Spinal cord (tissue), 10 donors: Measurements from ENCODE around the gene CBARP. TPM values are rescaled to one million over a fixed set of nuclear protein-coding genes. Genes with fewer than 3 reads are reported as not detected.

Experiments
- DNase-seq, 6 donors: peaks; one replicate each; pipeline versions ENCODE4 v3.0.0 to v3.0.0-alpha.2; 2013 to 2015; ENCODE audit warnings: low spot score in 6 of 6, low read depth in 4 of 6
- H3K27ac ChIP-seq: one replicate; pipeline ENCODE4 v1.5.1; 2013; ENCODE audit warnings: low read depth, low read length, control low read depth
- H3K27me3 ChIP-seq: one replicate; pipeline ENCODE4 v1.6.1; 2013; ENCODE audit warnings: low read length; ENCODE audit not compliant: control insufficient read depth, insufficient read depth
- H3K36me3 ChIP-seq: one replicate; pipeline ENCODE4 v1.6.1; 2013; ENCODE audit warnings: low read length; ENCODE audit not compliant: control insufficient read depth, insufficient read depth
- H3K4me1 ChIP-seq: one replicate; pipeline ENCODE4 v1.6.1; 2013; ENCODE audit warnings: low read length; ENCODE audit not compliant: control insufficient read depth, insufficient read depth
- H3K4me3 ChIP-seq: one replicate; pipeline ENCODE4 v1.5.1; 2013; ENCODE audit warnings: low read depth, low read length, control low read depth
- H3K9me3 ChIP-seq: one replicate; pipeline ENCODE4 v1.6.1; 2013; ENCODE audit warnings: low read length; ENCODE audit not compliant: control insufficient read depth, insufficient read depth
- WGBS: methylation state at CpG from one replicate; pipeline ENCODE4 v1.1.5; 2013; ENCODE audit warnings: missing lambda C conversion rate; ENCODE audit not compliant: insufficient coverage; 5-methylcytosine and 5-hydroxymethylcytosine counted together
- polyA plus RNA-seq, 2 donors: library from polyadenylated mRNA; unstranded; fragments of 120-200 nt; gene quantifications; one replicate each; pipeline ENCODE4 v1.2.1, GENCODE V29; 2013; ENCODE audit not compliant: insufficient read length in 2 of 2
- total RNA-seq, 2 donors: library from RNA; depleted of rRNA in 1 of 2; stranded (reverse); fragments of 120-200 nt in 1 of 2; fragments of >200 nt in 1 of 2; gene quantifications; one replicate each; pipeline versions ENCODE4 v1.2.3 to v1.2.4, GENCODE V29; 2013 to 2014
- donor health status: healthy.

The CBARP gene
- total and polyA plus RNA-seq, 4 donors, result 2.7 to 38.6 (median 20.0) TPM

DNA sequence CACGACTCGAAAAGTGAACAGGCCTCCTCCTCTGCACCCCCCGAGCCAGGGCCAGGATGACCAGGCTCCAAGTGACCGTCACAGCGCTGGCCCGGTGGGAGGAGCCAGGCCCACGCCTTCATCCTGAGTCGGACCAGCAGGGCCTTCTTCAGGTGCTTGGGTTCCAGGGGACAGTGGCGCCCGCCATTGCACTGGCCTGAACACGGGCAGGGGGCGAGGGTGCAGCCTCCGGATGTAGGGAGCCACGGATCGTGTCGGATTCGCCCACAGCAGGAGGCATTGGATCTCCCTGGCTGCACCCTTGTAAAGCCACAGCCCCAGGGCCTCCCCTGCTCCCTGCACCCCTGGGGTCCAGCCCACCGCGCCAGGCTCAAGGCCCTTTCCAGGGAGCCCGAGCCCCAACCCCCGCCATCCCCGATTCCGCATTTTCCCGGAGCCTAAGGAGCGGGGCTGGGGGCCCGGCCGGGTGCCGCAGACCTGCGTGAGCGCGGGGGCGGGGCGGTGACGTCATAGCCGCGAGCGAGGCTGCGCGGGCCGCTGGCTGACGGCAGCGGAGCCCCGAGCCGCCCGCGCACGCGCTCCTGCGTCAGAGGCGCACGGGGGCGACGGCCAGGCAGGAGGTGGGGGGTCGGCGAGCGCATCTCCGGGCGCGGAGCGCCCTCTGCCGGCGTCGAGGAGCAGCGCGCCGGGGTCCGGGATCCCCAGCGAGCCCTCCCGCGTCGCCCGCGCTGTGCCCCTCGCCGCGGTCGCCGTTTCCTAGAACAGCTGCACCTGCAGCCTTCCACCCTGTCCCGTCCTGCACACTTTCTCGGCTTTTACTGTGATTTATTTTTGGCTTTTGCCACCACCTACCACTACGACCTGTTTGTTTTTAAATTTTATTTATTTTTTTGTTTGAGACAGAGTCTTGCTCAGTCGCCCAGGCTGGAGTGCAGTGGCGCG is 2.3 kb upstream of the CBARP start:
- WGBS, result 9% methylated on average over 79 of the region's 84 CpGs
- peak in 4 of 6 donors; percentile 87 to 98 (median 94) for DNase-seq
- no peaks in the 10 kb centered on the region for H3K9me3 ChIP-seq
- H3K27me3 ChIP-seq, result no peaks in the 10 kb centered on the region
- H3K4me1 ChIP-seq, result peaks cover 83% of the 10 kb centered on the region
- peak overlapping the region; percentile 41 for H3K4me3 ChIP-seq
- peak overlapping the region; percentile 95 for H3K27ac ChIP-seq
- peaks cover 35% of the 10 kb centered on the region for H3K36me3 ChIP-seq

DNA sequence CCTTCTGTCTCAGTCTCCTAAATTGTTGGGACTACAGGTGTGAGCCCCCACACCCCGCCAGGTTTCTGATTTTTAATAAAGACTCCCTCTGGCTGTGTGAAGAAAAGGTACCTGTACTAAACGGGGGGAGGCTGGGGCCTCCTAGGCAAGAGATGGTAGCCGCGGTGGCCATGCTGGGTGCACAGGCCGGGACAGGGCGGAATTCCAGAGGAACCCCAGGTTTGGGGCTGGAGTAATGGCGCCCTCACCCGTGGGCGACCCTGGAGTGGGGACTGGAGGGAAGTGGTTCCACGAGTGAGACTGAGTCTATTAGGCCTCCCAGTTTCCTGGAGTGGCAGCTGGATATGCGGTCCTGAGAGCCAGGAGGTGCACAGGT is 1.6 kb upstream of the CBARP start:
- WGBS, result 84% methylated on average over 11 of the region's 11 CpGs
- no peaks in the 10 kb centered on the region for H3K27me3 ChIP-seq
- DNase-seq, result no peak
- peak overlapping the region; percentile 95 for H3K27ac ChIP-seq
- H3K4me1 ChIP-seq, result peaks cover 76% of the 10 kb centered on the region
- no peaks in the 10 kb centered on the region for H3K9me3 ChIP-seq
- H3K4me3 ChIP-seq, result no peak overlapping the region
- peaks cover 35% of the 10 kb centered on the region for H3K36me3 ChIP-seq

DNA sequence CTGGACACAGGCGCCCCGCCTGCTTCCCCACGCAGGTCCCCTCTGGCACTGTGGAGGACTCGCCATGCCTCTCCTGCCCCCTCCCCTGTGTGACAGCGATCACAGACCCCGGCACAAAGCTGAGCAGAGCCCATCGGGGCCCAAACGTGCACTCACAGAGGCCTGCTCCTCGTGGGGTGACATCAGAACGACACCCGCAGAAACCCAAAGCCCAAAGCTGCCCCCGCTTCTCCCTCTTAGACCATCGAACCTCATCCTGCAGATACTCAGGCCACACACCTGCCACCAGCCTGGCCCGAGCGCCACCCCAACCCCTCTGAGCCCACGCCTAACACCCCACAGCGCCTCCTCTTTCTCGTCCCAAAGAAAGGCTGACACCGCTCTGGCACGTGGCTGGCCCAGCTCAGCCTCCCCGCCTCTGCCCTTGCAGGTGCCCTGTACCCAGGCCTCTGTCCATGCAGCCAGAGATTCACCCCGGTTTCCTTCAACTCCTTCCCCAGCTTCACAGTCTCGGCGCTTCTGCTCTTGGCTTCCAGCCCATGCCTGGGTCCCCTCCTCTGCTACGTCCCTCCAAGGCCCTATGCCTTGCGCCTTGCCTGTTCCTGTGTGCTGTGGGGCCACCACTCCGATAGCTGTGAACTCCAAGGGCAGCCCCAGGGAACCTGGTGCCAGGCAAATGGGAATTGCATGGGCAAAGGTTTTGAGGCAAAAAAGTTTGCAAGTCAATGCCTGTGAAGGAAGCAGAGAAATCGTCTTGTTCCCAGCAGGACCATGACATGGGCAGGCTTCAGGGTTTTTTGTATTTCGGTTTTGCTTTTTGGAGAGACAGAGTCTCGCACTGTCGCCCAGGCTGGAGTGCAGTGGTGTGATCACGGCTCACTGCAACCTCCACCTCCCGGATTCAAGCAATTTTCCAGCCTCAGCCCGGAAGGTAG is 831 bp upstream of the CBARP start:
- WGBS, result 41% methylated on average over 32 of the region's 34 CpGs
- Histone ChIP-seq H3K27me3 (no peaks in the 10 kb centered on the region), H3K9me3 (no peaks in the 10 kb centered on the region), H3K4me3 (peak overlapping the region; percentile 54), H3K36me3 (peaks cover 35% of the 10 kb centered on the region), H3K27ac (peak overlapping the region; percentile 84), H3K4me1 (peaks cover 68% of the 10 kb centered on the region)
- peak in 1 of 6 donors; percentile 51 for DNase-seq

DNA sequence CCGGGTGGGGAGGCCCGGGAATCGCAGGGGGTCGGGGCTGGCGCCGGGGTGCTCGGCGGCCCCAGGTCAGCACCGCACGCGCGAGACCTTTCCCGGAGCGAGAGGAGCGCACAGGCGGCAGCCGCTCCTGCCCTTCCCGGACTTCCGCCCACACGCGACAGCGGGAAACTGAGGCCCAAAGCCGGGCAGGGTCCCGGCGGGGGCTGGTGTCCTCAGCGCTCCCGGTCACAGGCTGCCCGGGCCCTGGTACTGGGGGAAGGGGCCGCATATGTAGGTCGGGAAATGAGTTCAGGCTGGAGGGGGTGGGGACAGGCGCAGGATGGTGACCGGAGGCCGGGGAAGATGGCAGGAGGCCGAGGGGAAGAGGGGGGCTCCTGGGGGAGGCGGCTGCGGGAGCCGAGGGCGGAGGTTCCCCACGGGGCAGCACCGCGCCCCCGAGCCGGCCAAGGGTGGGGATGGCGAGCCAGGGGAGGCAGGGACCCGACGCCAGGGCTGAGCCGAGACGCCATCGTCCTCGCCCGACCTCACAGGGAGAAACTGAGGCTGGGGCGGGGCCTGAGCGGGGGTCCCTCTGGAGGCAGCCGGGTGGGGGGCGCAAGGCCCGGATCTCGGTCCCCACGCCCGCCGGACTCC is 662 bp downstream of the CBARP start:
- peak overlapping the region; percentile 52 for H3K27ac ChIP-seq
- no peaks in the 10 kb centered on the region for H3K27me3 ChIP-seq
- H3K9me3 ChIP-seq, result no peaks in the 10 kb centered on the region
- under 1% methylated on average over 60 of the region's 60 CpGs for WGBS
- peaks cover 67% of the 10 kb centered on the region for H3K4me1 ChIP-seq
- H3K4me3 ChIP-seq, result peak overlapping the region; percentile 64
- peaks cover 44% of the 10 kb centered on the region for H3K36me3 ChIP-seq
- peak in 2 of 6 donors; percentile 68 to 75 for DNase-seq

DNA sequence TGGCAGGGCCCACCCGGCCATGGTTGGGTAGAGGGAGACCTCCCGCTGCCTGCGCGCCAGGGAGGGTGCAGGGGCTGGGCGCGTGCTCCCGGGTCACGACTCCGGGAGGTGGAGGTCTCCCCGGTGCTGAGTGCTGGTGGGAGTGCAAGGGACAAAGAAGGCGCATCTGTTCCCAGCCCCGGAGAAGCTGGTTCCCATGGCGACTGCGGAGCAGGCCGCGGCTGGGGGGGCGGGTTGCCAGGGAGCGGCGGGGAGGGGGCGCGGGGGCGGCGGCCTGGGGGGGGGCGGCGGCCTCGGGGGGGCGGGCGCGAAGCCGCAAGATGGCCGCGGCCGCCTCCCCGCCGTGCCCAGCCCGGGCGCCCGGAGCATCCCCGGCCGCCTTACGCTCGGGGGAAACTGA is 1.2 kb downstream of the CBARP start:
- H3K9me3 ChIP-seq, result no peaks in the 10 kb centered on the region

DNA sequence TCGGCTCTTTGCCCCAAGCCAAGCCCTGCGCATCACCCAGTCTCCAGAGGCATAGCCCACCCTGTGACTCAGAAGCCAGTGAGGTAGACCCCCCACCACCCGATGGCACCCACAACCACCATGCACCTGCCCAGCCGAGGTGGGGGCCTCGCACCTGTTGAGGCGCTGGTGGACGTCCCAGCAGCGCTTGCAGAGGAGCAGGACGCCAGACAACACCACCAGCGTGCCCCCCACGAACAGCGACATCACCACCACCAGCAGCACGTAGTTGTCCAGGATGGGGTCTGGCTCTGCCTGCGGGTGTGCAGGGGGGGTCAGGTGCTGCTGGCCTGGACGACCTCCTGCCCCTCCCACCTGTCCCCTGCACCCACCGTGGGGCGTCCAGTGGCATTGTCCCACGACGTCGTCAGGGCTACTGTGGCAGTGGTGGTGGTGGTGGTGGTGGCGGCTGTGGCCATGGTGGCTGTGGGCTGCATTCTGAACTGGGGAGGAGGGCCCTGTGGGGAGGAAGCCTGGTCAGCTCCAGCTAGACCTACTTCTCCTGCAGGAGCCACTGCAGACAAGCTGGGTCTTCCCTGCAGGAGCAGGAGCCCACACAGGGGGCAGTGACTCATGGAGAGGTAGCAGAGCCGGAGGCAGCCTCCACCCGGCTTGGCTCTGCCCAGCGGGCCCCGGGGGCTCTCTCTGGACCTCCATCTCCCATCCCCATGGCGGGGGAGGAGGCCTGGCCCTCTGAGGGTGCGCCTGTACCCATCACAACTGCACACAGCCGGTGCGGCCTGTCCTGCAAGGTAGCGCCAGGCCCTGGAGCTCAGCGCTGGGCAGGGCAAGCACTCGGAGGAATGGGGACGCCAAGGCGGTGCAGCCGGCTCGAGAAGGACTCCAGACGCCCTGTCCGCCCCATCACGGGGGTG is 1.9 kb downstream of the CBARP start:
- H3K9me3 ChIP-seq, result no peaks in the 10 kb centered on the region
- peaks cover 56% of the 10 kb centered on the region for H3K36me3 ChIP-seq
- peak overlapping the region; percentile 45 for H3K4me3 ChIP-seq
- H3K4me1 ChIP-seq, result peaks cover 58% of the 10 kb centered on the region
- no peaks in the 10 kb centered on the region for H3K27me3 ChIP-seq
- H3K27ac ChIP-seq, result peak overlapping the region; percentile 67
- WGBS, result 44% methylated on average over 24 of the region's 39 CpGs
- DNase-seq, result no peak

More for the DNA sequence above, 1.2 kb downstream of the CBARP start:
- no peaks in the 10 kb centered on the region for H3K27me3 ChIP-seq
- H3K4me3 ChIP-seq, result peak overlapping the region; percentile 45
- peak overlapping the region; percentile 67 for H3K27ac ChIP-seq
- peak in 2 of 6 donors; percentile 73 to 78 for DNase-seq
- 2% methylated on average over 38 of the region's 42 CpGs for WGBS
- peaks cover 65% of the 10 kb centered on the region for H3K4me1 ChIP-seq
- H3K36me3 ChIP-seq, result peaks cover 49% of the 10 kb centered on the region

DNA sequence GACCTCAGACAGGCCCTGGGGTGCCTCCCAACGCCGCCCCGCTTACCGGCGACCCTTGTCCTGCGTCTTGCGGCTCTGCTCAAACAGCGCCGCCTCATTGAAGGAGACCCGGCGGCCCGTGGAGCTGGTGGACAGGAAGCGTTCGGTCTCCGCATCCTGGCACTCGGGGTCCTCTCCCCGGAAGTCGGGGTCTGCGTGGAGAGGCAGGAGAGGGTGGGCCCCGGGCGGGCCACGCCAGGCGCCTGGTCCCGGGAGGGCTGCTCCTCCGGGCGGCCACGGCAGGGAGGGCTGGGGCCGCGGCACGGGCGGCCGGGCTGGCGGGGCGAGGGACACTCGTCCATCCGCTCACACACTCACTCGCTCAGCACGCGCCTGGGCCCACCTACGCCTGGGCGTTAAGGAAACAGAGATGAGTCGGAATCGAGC is 2.8 kb downstream of the CBARP start:
- Histone ChIP-seq H3K4me1 (peaks cover 52% of the 10 kb centered on the region), H3K9me3 (no peaks in the 10 kb centered on the region), H3K27ac (no peak overlapping the region), H3K4me3 (no peak overlapping the region), H3K36me3 (peaks cover 65% of the 10 kb centered on the region), H3K27me3 (no peaks in the 10 kb centered on the region)
- 95% methylated on average over 43 of the region's 43 CpGs for WGBS
- no peak for DNase-seq

DNA sequence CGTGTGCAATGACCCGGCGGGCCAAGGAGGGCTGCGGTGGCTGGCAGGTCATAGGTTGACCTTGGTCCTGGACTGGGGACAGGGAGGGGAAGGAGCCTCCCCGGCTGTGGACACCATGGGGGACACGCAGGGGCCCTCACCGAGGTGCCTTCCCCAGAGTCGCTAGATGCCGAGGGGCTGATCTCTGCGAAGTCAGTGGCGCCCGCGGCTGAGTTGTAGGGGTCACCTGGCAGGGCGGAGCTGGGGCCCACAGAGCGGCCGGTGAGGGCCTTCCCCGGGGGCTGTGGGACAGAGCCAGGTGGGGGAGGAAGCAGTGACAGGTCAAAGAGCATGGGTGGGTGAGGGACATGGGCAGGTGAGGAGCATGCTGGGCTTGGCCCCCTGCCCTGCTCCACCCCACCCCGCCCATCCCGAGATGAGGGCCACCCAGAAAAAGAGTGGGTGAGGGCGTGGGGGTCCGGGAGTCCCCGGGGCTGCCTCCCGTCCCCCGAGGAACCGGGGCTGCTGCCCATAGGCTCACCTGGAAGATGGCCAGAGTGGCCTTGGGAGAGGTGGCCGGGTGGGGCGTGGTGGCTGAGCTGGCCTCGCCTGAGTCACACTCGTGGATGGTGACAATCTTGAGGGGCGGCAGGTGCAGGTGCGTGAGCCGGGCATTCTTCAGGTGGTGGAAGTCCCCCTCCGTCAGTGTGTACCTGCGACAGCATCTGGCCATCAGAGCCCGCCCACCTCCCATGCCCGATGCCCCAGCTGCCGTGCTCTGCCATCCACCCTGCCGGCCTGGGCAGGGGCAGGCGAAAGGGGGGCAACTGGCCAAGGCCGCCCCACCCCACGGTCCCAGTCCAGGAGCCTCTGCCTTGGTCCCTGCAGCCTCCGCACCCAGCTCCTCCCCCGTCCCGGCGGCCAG is 3.5 kb downstream of the CBARP start:
- H3K9me3 ChIP-seq, result no peaks in the 10 kb centered on the region
- peaks cover 67% of the 10 kb centered on the region for H3K36me3 ChIP-seq
- H3K4me1 ChIP-seq, result peaks cover 45% of the 10 kb centered on the region
- 93% methylated on average over 42 of the region's 45 CpGs for WGBS
- no peak for DNase-seq
- H3K27me3 ChIP-seq, result no peaks in the 10 kb centered on the region
- H3K4me3 ChIP-seq, result no peak overlapping the region
- H3K27ac ChIP-seq, result no peak overlapping the region
